ENCODE measurements around the gene SORCS2. TPM values are rescaled to one million over a fixed set of nuclear protein-coding genes. Genes with fewer than 3 reads are reported as not detected.

Gene SORCS2
- total RNA-seq, 2 donors from 2014 or later, result not detected

DNA sequence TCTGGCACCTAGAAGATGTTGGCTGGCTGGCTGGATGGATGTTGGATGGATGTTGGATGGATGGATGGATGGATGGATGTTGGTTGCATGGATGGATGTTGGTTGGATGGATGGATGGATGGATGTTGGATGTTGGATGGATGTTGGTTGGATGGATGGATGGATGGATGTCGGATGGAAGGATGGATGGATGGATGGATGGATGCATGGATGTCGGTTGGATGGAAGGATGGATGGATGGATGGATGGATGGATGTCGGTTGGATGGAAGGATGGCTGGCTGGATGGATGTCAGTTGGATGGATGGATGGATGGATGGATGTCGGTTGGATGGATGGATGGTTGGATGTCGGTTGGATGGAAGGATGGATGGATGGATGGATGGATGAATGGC, 145.7 kb downstream of the SORCS2 start:
- no peak overlapping the region for H3K4me3 Mint-ChIP-seq
- ATAC-seq, result no peak
- H3K36me3 Mint-ChIP-seq (ENCODE audit: low read depth), result peaks cover 2% of the 10 kb centered on the region
- H3K27ac Mint-ChIP-seq, result no peak overlapping the region
- no peaks in the 10 kb centered on the region for H3K9me3 ChIP-seq (ENCODE audit: control insufficient read depth, low read length, poor library complexity, severe bottlenecking)
- no peaks in the 10 kb centered on the region for H3K27me3 Mint-ChIP-seq
- peaks cover 2% of the 10 kb centered on the region for H3K4me1 Mint-ChIP-seq
- no peak for DNase-seq

DNA sequence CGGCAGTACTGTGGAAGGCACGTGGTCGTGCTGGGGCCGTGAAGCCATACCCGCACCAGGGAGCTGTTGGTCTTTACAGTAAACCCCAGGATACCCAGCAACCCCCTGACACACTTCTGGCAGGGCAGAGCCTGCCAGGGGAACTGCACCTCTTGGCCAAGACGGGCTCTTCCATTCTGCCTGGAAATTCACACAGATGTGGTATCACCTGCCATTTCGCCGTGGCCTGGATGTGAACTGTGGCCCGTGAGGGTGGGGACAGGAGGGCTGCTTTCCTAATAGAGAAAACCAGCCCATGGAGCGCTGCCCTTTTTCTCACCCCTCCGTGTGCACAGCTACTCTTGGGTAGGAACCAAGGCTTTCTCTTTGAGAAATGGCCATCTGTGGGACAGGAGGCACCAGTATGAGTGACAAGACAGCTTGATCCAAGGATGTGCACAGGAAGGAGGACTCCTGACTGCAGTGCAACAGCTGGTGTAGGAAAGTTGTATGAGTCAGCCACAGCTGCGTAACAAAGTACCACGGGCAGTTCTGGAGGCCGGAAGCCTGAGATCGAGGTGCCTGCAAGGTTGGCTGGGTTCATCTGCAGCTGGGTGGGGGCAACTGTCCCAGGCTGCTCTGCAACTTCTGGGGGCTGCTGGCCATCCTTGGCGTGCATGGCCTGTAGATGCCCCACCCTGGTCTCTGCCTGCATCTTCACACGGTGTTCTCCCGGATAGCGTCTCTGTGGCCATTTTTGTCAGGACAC, 146.7 kb downstream of the SORCS2 start:
- peaks cover 2% of the 10 kb centered on the region for H3K4me1 Mint-ChIP-seq
- H3K4me3 Mint-ChIP-seq, result no peak overlapping the region
- H3K9me3 ChIP-seq (ENCODE audit: control insufficient read depth, low read length, poor library complexity, severe bottlenecking), result no peaks in the 10 kb centered on the region

DNA sequence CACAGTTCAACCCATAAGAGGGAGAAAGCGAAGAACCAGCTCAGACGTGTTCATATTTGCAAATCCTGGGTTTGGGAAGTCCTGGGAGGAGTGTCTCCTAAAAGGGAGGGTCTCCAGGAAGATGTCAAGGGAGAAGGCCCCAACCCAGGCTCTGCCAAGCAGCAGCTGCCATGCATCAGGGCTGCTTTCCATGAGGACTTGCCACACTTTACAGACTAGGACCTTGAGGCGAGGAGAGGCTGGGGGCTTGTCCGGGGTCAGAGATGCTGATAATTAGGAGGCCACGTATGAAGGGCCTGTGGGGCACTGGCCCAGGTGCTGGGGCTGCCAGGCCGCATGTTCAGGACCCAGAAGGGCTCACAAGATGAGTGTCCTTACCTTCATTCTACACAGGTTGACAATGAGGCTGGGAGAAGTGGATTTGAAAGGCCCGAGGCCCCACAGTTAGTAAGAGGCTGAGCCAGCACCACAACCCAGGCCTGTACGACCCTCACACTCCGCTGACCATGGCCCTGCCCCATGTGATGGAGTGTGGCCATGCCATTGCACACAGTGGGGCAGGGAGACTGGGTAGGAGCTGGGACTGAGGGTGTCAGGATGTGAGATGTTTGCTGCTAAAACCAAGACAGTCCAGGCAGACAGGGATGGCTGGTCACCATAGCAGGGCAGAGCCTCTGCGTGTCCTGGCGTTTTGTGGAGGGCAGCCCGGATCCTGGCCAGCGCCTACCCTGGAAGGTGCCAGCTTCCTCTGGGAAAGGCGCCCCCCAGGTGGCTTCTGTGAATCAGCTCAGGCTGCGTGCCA, 147.6 kb downstream of the SORCS2 start:
- Mint-ChIP-seq H3K36me3 (ENCODE audit: low read depth) (peaks cover 2% of the 10 kb centered on the region), H3K27ac (no peak overlapping the region), H3K4me3 (no peak overlapping the region), H3K27me3 (no peaks in the 10 kb centered on the region), H3K4me1 (peaks cover 2% of the 10 kb centered on the region)
- H3K9me3 ChIP-seq (ENCODE audit: control insufficient read depth, low read length, poor library complexity, severe bottlenecking), result no peaks in the 10 kb centered on the region
- no peak for ATAC-seq
- DNase-seq, result no peak

More for the DNA sequence above, 146.7 kb downstream of the SORCS2 start:
- no peak for ATAC-seq
- no peak for DNase-seq
- H3K27ac Mint-ChIP-seq, result no peak overlapping the region
- H3K27me3 Mint-ChIP-seq, result no peaks in the 10 kb centered on the region
- peaks cover 2% of the 10 kb centered on the region for H3K36me3 Mint-ChIP-seq (ENCODE audit: low read depth)

DNA sequence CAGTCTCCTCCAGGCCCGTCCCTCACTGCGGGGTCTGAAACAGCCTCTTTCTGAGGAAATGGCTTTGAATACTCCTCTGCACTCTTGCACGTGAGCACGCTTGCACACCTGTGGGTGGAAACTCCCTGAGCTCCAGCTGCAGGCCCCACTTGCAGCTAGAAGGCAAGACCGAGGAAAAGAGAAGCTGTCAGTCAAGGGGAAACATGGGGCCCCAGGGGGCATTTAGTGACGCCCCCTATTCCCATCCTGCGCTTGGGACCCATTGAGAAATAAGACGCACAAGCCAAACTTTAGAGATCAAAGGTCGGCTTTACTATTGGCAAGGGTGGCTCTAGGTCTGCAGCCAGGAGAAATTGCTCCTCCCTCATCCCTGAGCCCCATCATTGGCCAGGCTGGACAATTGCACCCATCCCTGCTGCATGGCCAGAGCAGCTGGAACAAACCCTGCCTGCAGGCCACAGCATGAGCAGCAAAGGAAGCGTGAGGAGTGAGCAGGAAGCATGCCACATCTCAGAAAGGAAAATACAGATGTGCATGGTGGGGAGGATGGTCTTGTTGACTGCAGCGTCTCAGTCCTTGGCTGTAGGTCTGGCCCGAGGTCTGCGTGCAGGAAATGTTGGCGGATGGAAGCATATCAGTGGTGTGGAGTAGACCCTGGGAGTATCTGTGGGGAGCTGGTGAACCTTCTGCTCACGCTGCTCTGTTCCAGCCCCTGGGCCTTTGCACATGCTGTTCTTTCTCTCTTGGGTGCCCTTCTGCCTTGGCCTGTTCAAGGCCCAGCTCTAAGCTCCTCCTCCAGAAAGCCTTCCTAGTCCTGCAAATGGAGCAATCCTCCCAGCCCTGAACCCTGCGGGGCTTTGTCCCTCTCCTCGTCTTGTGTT, 148.5 kb downstream of the SORCS2 start:
- ATAC-seq (no peak), DNase-seq (no peak)
- H3K27me3 Mint-ChIP-seq, result no peaks in the 10 kb centered on the region
- peaks cover 2% of the 10 kb centered on the region for H3K36me3 Mint-ChIP-seq (ENCODE audit: low read depth)
- H3K9me3 ChIP-seq (ENCODE audit: control insufficient read depth, low read length, poor library complexity, severe bottlenecking), result no peaks in the 10 kb centered on the region
- H3K4me1 Mint-ChIP-seq, result peaks cover 2% of the 10 kb centered on the region
- H3K4me3 Mint-ChIP-seq, result no peak overlapping the region
- H3K27ac Mint-ChIP-seq, result no peak overlapping the region

DNA sequence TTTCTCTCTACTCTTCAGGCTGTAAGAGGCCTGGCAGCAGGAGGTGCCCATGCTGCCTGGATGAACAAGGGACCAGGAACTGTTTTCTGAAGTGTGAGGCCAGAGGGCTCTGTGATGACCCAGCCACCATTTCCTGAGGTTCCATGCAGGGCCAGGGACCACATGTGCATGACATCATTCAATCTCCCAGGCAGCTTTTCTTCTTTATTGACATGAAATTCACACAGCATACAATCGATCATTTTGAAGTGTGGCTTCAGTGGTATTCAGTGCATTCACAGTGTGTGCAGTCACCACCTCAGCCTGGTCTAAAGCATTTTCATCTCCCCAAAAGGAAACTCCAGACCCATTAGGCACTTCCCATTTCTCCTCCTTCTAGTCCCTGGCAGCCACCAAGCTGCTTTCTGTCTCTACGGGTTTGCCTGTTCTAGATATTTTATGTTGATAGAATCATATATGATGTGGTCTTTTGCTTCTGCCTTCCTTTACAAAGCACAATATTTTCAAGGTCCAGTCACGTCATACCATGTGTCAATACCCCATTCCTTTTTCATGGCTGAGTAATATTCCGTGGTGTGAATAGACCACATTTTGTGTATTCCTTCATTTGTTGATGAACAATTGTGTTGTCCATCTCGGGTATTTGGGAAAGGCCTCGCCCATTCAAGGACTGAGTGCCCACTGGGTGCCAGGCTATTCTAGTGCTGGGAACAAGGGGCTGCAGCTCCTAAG, 149.3 kb downstream of the SORCS2 start:
- peaks cover 2% of the 10 kb centered on the region for H3K4me1 Mint-ChIP-seq
- H3K27ac Mint-ChIP-seq, result no peak overlapping the region
- ATAC-seq (no peak), DNase-seq (no peak)
- no peaks in the 10 kb centered on the region for H3K9me3 ChIP-seq (ENCODE audit: control insufficient read depth, low read length, poor library complexity, severe bottlenecking)
- H3K27me3 Mint-ChIP-seq, result no peaks in the 10 kb centered on the region
- peaks cover 2% of the 10 kb centered on the region for H3K36me3 Mint-ChIP-seq (ENCODE audit: low read depth)
- H3K4me3 Mint-ChIP-seq, result no peak overlapping the region

DNA sequence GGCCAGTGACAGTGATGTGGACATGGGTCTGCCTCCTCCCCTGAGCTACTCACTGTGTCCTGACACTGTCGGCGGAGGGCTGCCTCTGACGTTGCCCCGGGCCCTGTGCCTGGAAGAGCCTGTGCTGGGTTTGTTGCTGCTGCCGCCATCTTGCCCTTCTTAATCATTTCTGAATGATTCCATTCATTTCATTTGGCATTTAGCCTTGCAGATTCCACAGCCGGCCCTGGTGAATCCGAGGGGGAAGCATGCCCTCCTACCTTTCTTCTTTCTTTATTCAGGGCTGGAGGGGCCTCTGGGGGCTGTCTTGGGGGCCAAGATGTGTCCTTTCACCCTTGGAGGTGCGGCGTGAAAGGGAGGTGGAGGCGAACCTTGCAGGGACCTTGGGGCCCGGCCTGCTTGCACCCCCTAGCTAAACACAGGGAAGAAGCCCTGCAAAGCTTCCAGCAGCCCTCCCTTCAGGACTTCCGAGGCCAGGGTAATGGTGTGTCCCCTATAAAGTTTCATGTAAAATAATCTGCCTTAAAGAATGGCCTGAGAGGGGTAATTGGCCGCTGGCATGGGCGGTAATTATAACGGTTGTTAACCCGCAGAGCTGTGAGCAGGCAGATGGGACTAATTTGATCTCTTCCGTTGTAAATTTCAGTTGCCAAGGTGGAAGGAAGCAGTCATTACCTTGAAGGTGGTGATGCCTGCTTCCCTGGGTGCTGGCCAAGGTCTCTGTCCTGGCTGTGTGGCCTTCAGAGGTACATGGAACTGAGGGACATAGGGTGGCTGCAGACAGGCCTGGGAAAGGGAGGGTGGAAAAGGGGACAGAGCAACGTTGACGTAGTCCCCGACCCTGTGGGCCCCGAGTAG, 150.1 kb downstream of the SORCS2 start:
- DNase-seq, result no peak
- peaks cover 2% of the 10 kb centered on the region for H3K4me1 Mint-ChIP-seq
- H3K27me3 Mint-ChIP-seq, result no peaks in the 10 kb centered on the region
- H3K36me3 Mint-ChIP-seq (ENCODE audit: low read depth), result peaks cover 2% of the 10 kb centered on the region
- ATAC-seq, result no peak
- no peak overlapping the region for H3K4me3 Mint-ChIP-seq
- H3K9me3 ChIP-seq (ENCODE audit: control insufficient read depth, low read length, poor library complexity, severe bottlenecking), result no peaks in the 10 kb centered on the region
- no peak overlapping the region for H3K27ac Mint-ChIP-seq

DNA sequence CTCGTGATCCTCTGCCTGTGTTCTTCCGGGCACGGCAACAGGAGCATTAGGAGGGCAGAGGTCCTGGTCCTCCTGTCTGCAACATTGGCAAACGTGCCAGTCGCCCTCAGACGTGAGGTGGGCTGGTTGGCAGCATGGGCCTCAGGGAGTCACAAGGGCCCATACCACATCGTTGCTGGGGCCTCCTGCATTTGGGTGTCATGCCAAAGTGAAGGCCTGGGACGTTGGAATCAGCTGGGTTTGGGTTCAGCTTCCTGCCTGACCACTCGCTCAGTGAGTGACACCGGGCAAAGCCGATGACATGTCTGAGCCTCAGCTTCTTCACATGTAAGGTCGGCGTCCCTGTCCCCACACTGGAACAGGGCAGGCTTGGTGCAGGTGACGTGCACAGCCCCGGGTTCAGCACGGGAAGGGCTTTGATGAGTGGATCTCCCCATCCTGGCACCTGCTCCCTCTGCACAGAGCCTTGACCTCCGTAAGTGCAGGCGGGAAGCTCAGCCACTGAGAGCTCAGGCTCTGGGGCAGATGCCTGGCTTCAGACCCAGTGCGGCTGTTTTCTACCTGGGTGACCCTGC, 150.8 kb downstream of the SORCS2 start:
- peaks cover 2% of the 10 kb centered on the region for H3K4me1 Mint-ChIP-seq
- peaks cover 2% of the 10 kb centered on the region for H3K36me3 Mint-ChIP-seq (ENCODE audit: low read depth)
- no peak for DNase-seq
- ATAC-seq, result no peak
- no peaks in the 10 kb centered on the region for H3K27me3 Mint-ChIP-seq
- H3K9me3 ChIP-seq (ENCODE audit: control insufficient read depth, low read length, poor library complexity, severe bottlenecking), result no peaks in the 10 kb centered on the region
- no peak overlapping the region for H3K27ac Mint-ChIP-seq
- H3K4me3 Mint-ChIP-seq, result no peak overlapping the region

DNA sequence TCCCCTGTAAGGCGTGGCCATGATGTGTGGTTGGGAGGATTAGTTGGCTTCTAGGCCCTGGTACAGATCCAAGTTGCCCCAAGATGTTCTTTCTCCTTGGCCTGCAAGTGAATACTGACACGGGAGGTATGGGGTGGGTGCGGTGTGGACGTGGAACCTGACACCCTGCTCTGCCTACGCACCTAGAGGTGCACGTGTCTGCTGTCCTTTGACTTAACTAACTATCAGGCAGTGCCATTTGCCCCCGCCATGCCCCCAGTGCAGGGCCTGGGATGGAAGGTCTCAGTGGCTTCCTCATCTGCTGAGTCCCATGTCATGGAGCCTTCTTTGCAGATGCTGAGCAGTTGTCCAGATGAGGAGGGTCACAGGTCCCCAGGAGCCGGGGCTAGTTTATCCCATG, 151.6 kb downstream of the SORCS2 start:
- no peak overlapping the region for H3K27ac Mint-ChIP-seq
- DNase-seq, result no peak
- H3K4me3 Mint-ChIP-seq, result no peak overlapping the region
- no peaks in the 10 kb centered on the region for H3K9me3 ChIP-seq (ENCODE audit: control insufficient read depth, low read length, poor library complexity, severe bottlenecking)
- no peak for ATAC-seq
- H3K4me1 Mint-ChIP-seq, result peaks cover 2% of the 10 kb centered on the region
- H3K36me3 Mint-ChIP-seq (ENCODE audit: low read depth), result peaks cover 2% of the 10 kb centered on the region
- H3K27me3 Mint-ChIP-seq, result no peaks in the 10 kb centered on the region

DNA sequence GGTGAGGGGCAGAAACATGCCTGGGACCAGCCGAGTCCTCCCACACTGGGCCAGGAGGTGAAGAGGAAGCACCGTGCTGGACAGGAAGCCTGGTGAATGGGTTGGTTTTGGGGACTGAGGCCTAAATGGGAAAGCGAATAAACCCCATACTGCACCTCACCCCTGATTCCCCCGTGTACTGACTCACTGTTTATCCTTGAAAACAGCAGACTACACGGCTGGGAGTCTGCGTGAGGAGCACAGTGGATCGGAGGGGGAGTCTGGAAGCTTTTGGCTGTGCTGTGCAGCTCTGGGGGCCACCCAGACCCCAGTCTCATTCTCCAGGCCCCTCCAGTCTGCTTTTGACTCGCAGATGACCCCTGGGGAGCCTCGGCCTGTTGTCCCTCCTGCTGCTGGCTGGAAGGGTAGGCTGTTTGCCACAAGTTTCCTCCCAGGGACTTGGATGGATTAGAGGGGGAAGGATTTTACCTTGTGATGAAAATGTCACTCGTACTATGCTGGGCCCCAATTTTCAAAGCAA, 152.4 kb downstream of the SORCS2 start:
- no peaks in the 10 kb centered on the region for H3K9me3 ChIP-seq (ENCODE audit: control insufficient read depth, low read length, poor library complexity, severe bottlenecking)

DNA sequence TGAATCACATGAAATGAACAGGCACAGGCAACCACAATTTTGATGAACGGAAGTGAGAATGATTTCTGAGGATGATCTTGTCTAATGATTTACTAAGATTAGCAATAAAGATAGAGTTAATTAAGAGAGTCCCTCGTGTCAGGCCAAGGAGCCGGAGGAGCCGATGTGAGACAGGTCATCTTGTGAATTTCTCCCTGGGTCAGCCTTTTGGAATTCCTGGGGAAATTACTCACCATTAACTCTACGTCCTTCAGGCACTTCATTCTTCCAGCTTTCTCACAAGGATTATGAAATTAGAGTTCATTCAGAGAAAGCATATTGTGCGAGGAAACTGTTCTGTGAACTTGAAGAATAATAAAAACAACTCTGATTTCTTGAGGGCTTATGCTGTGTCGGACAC, 155.6 kb downstream of the SORCS2 start:
- no peaks in the 10 kb centered on the region for H3K4me1 Mint-ChIP-seq
- peaks cover 12% of the 10 kb centered on the region for H3K27me3 Mint-ChIP-seq
- no peak overlapping the region for H3K4me3 Mint-ChIP-seq
- DNase-seq (no peak), ATAC-seq (no peak)
- H3K36me3 Mint-ChIP-seq (ENCODE audit: low read depth), result no peaks in the 10 kb centered on the region
- H3K27ac Mint-ChIP-seq, result no peak overlapping the region
- no peaks in the 10 kb centered on the region for H3K9me3 ChIP-seq (ENCODE audit: control insufficient read depth, low read length, poor library complexity, severe bottlenecking)

More for the DNA sequence above, 152.4 kb downstream of the SORCS2 start:
- Mint-ChIP-seq H3K27ac (no peak overlapping the region), H3K4me1 (no peaks in the 10 kb centered on the region), H3K36me3 (ENCODE audit: low read depth) (no peaks in the 10 kb centered on the region), H3K4me3 (no peak overlapping the region), H3K27me3 (no peaks in the 10 kb centered on the region)
- no peak for ATAC-seq
- DNase-seq, result no peak

DNA sequence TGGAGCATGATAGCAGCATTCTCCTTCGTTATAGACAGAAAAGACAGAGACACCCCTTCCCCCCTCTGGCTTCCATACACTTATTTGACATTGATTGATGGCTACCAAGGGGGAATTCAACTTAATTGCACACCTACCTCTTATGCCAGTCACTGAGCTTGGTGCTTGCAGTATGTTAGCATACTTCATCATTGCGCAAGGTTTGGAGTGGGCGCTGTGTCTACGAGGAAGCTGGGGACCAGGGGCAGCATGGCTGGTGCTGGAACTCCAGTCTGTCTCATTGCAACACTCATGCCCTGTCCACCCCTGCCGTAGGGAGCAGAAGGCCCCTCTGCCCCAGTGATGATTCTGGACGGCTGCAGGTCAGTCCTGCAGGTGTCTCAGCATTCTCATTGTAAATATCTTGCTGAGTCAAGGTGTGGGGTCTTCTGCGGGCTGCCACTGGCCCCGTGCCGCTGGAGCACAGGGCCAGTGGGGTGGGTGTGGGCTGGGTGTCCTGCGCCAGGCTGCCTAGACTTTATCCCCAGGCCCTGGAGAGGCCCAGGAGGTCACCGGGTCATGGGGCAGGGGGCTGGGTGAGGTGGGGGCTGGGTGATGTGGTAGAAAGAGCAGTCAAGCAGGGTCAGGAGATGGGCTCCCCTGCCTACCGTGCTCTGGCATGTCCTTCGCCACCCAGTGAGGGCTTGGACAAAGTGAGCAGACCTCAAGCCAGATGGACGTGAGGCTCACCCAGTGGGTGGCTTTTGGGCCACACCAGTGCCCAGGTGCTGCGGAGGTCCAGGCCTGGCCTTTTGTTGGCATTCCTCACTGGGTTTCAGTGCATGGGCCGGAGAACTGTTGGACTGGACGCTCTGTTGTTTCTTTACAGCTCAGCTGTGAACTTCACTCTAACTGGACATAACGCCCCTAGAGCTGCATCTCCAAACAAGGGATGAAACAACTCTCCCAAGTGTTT, 156.9 kb downstream of the SORCS2 start:
- H3K9me3 ChIP-seq (ENCODE audit: control insufficient read depth, low read length, poor library complexity, severe bottlenecking), result no peaks in the 10 kb centered on the region
- DNase-seq (no peak), ATAC-seq (no peak)
- H3K27ac Mint-ChIP-seq, result no peak overlapping the region
- H3K4me3 Mint-ChIP-seq, result no peak overlapping the region
- H3K27me3 Mint-ChIP-seq, result peaks cover 21% of the 10 kb centered on the region
- no peaks in the 10 kb centered on the region for H3K36me3 Mint-ChIP-seq (ENCODE audit: low read depth)
- H3K4me1 Mint-ChIP-seq, result no peaks in the 10 kb centered on the region

Measured in T-helper 17 cell (primary cell).